Measurements from ENCODE around the gene WNT10A. TPM values are rescaled to one million over a fixed set of nuclear protein-coding genes. Genes with fewer than 3 reads are reported as not detected.

WNT10A gene
- total and polyA plus RNA-seq, 12 donors, result 0.01 to 0.56 (median 0.18) TPM; not detected in 8

DNA sequence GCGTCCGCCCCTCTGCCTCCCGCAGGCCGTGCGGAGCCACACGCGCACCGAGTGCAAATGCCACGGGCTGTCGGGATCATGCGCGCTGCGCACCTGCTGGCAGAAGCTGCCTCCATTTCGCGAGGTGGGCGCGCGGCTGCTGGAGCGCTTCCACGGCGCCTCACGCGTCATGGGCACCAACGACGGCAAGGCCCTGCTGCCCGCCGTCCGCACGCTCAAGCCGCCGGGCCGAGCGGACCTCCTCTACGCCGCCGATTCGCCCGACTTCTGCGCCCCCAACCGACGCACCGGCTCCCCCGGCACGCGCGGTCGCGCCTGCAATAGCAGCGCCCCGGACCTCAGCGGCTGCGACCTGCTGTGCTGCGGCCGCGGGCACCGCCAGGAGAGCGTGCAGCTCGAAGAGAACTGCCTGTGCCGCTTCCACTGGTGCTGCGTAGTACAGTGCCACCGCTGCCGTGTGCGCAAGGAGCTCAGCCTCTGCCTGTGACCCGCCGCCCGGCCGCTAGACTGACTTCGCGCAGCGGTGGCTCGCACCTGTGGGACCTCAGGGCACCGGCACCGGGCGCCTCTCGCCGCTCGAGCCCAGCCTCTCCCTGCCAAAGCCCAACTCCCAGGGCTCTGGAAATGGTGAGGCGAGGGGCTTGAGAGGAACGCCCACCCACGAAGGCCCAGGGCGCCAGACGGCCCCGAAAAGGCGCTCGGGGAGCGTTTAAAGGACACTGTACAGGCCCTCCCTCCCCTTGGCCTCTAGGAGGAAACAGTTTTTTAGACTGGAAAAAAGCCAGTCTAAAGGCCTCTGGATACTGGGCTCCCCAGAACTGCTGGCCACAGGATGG, 7.1 kb upstream of the WNT10A start:
- DNase-seq (no peak), ATAC-seq (peak in 1 of 8 donors; percentile 17)
- no peak overlapping the region for H3K4me3 ChIP-seq
- peaks cover 0 to 23% (median 7%) of the 10 kb centered on the region in 9 donors for H3K4me1 ChIP-seq
- no peak for TF ChIP-seq CTCF (IDR thresholded peaks at IDR 0.05)
- H3K36me3 ChIP-seq, result no peaks in the 10 kb centered on the region
- no peak overlapping the region for H3K27ac ChIP-seq
- intact Hi-C loops (cut with DNase I), result loop anchor here in 2 of 10 donors (2.0 to 10.0 kb wide), 2 partner anchors 25 to 281 kb away; no protein-coding TSS in a partner anchor
- H3K9me3 ChIP-seq, result no peaks in the 10 kb centered on the region
- 8 to 11% methylated on average over 83 to 86 of the region's 86 CpGs for WGBS, 2 donors
- H3K27me3 ChIP-seq, result peaks cover 25 to 100% (median 96%) of the 10 kb centered on the region in 7 donors

- DNase-seq (no peak), ATAC-seq (no peak)
- no peak overlapping the region for H3K27ac ChIP-seq
- peaks cover 0 to 35% (median 22%) of the 10 kb centered on the region in 9 donors for H3K4me1 ChIP-seq
- H3K27me3 ChIP-seq, result peaks cover 35 to 100% (median 100%) of the 10 kb centered on the region in 7 donors
- TF ChIP-seq CTCF (IDR thresholded peaks at IDR 0.05), result no peak
- no peak overlapping the region for H3K4me3 ChIP-seq
- no peaks in the 10 kb centered on the region for H3K36me3 ChIP-seq
- intact Hi-C loops (cut with DNase I), result loop anchor here in 5 of 10 donors (1.0 to 10.0 kb wide), 3 partner anchors 23 to 279 kb away; no protein-coding TSS in a partner anchor
- 16 to 19% methylated on average over 2 of the region's 2 CpGs for WGBS, 2 donors
- H3K9me3 ChIP-seq, result no peaks in the 10 kb centered on the region
Measured at GRCh38 chr2:218875692-218876246, 4.9 kb upstream of the WNT10A start.

DNA sequence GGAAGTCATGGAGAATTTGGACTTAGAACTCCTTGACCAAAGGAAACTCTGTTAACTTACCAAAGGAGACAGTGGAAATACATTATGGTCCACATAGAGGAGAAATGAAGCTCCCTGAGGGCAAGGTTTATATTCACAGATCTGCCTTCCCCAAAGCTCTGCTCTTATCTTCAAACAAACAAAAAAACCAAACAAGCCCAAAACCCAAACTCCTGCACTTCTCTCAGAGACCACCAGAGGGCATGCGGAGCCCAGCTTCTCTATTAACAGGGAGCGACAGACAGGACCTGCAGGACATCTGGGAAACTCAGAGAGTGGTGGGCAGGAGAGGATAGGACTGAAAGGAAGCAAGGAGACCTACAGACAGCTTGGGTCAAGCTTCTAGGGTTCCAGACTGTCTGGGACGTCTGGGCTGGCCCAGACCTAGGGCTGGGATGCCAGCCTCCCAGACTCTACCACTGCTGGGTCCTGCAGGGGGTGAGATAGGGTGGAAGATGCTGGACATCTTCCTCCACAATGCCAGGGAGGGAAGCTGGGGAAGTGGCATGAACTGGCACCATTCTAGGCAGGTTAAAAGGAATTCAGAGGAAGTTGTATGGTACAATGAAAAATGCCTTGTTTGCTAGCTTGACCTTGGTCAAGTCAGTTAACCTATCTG, 4.0 kb upstream of the WNT10A start:
- peak; percentile 30 to 68 (median 50) for ATAC-seq
- Histone ChIP-seq H3K27ac (no peak overlapping the region), H3K27me3 (peaks cover 39 to 100% (median 100%) of the 10 kb centered on the region in 7 donors), H3K9me3 (no peaks in the 10 kb centered on the region), H3K4me1 (peaks cover 0 to 26% (median 19%) of the 10 kb centered on the region in 9 donors), H3K4me3 (no peak overlapping the region), H3K36me3 (no peaks in the 10 kb centered on the region)
- TF ChIP-seq CTCF (IDR thresholded peaks at IDR 0.05), result peak; percentile 82 to 96 (median 93)
- WGBS, 2 donors, result 0% methylated on average over 3 of the region's 3 CpGs
- intact Hi-C loops (cut with DNase I), result loop anchor here in 4 of 10 donors (1.0 to 10.0 kb wide), 3 partner anchors 22 to 278 kb away; no protein-coding TSS in a partner anchor
- DNase-seq, result peak in 1 of 2 donors; percentile 57

- Histone ChIP-seq H3K4me1 (peaks cover 0 to 26% (median 19%) of the 10 kb centered on the region in 9 donors), H3K27ac (no peak overlapping the region), H3K36me3 (no peaks in the 10 kb centered on the region), H3K27me3 (peaks cover 33 to 100% (median 99%) of the 10 kb centered on the region in 7 donors), H3K4me3 (no peak overlapping the region), H3K9me3 (no peaks in the 10 kb centered on the region)
- no peak for ATAC-seq
- WGBS, 2 donors, result 63 to 64% methylated on average over 6 of the region's 6 CpGs
- no peak for DNase-seq
- intact Hi-C loops (cut with DNase I), result loop anchor here in 3 of 10 donors (2.0 to 10.0 kb wide), 2 partner anchors 21 to 277 kb away; no protein-coding TSS in a partner anchor
- TF ChIP-seq CTCF (IDR thresholded peaks at IDR 0.05), result no peak
Measured at GRCh38 chr2:218877331-218877730, 3.3 kb upstream of the WNT10A start.
